Stimulated activated CD8-positive, alpha-beta memory T cell treated with anti-CD3 and anti-CD28 coated beads, Interleukin-12 subunit alpha, Interleukin-12 subunit beta, amount 100 ng/mL, for 4 hours (primary cell): ENCODE data around the gene EDNRA.

Experiments used
- DNase-seq: peaks from one replicate; pipeline ENCODE4 v3.0.0-alpha.2; 2020; ENCODE audit warnings: low read depth

Gene EDNRA

GRCh38 chr4:147542229-147542990, 61.5 kb downstream of the EDNRA start:
- no peak for DNase-seq

- DNase-seq: no peak
These were observed 62.1 kb downstream of the EDNRA start for GRCh38 chr4:147543034-147543433.

DNA sequence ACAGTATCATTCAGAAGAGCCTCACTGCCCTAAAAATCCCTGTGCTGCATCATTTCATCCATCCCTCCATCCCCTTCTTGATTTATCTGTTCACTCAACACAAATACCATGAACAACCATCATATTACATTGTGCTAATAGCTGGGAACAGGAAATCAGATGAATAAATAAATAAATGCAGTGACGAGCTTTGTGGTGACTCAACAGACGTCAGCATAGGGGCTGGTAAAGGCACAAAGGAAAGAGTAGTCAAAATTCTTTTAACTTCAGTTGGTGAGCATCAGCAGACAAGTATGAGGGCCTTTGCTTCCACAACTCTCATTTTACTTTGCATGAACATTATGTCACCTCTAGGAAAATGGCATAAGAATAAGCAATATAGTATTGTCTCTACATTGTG, 65.5 kb downstream of the EDNRA start:
- no peak for DNase-seq

GRCh38 chr4:147547314-147548056, 66.6 kb downstream of the EDNRA start:
- DNase-seq: no peak

GRCh38 chr4:147548256-147548655, 67.4 kb downstream of the EDNRA start:
- no peak for DNase-seq

DNA sequence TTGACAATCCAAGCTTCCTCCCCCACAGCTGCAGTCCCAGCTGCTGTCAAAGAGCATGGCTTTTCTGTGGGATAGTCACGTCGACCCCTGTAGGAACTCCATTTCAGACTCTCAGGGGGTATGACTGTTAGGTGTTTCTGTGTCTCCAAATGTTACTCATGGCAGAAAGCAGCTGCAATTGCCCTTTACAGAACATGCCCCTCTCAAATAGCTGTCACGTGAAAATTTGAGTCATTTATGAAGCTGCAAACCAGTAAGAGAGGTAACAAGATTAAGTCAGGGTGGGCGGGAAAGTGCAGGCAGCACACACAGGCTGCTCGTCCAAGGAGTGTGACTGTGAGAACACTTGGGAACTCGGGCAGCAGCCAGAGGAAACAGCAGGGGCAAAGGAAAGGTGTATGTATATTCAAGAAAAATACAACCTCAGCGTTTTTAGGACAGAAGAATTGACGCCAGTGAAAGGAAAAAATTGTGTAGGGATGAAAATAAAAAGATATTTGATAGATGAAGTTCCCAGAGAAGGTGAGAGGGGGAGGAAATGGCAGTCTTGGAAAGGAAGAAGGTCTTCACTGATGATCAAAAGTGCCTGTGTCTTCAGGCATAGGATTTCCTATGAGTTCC, 69.8 kb downstream of the EDNRA start:
- no peak for DNase-seq

- DNase-seq: no peak
These were observed 79.7 kb downstream of the EDNRA start for GRCh38 chr4:147560625-147561024.

- no peak for DNase-seq
These were observed 85.9 kb downstream of the EDNRA start for GRCh38 chr4:147566762-147567161.

DNA sequence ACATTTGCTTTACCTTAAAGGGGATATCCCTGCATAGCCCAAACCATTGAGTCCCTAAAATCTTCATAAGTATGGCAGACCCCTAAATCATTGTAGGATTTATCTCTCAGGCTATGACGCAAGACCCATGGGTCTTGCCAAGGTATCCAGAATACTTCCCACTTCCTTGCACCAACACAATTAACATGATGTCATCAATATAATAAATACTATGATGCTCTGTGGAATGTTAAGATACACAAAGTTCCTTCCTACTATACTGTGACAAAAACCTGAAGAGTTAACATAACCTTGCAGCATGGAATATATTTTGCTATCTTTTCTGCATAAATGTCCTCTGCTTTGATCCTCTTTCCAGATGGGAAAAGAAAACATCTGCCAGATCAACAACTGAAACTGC, 86.4 kb downstream of the EDNRA start:
- DNase-seq: no peak

GRCh38 chr4:147570616-147571015, 89.7 kb downstream of the EDNRA start:
- DNase-seq: no peak

GRCh38 chr4:147571036-147571770, 90.3 kb downstream of the EDNRA start:
- DNase-seq: no peak

DNA sequence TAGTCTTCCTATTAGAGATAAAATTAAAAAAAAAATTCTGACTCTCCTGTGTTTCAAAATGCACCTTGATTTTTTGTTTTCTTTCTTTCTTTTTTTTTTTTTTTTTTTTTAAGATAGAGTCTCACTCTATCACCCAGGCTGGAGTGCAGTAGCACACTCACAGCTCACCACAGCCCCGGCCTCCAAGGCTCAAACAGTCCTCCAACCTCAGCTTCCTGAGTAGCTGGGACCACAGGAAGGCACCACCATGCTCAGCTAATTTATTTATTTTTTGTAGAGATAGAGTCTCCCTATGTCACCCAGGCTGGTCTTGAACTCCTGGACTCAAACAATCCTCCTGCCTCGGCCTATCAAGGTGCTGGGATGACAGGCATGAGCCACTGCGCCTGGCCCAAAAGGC, 95.2 kb downstream of the EDNRA start:
- no peak for DNase-seq

- no peak for DNase-seq
These were observed 97.2 kb downstream of the EDNRA start for GRCh38 chr4:147578051-147578476.

GRCh38 chr4:147578593-147578992, 97.7 kb downstream of the EDNRA start:
- DNase-seq: no peak

DNA sequence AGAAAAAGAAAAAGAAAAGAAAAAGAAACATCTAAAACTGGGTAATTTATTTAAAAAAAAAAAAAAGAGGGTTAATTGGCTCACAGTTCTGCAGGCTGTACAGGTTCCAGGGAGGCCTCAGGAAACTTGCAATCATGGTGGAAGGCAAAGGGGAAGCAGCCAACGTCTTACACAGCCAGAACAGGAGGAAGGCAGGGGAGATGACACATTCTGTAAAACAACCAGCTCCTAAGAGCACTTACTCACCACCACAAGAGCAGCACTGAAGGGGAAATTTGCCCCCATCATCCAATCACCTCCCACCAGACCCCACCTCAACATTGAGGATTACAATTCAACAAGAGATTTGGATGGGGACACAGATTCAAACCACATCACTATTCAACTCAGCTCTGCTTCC, 99.5 kb downstream of the EDNRA start:
- no peak for DNase-seq

GRCh38 chr4:147581606-147582350, 100.9 kb downstream of the EDNRA start:
- no peak for DNase-seq

DNA sequence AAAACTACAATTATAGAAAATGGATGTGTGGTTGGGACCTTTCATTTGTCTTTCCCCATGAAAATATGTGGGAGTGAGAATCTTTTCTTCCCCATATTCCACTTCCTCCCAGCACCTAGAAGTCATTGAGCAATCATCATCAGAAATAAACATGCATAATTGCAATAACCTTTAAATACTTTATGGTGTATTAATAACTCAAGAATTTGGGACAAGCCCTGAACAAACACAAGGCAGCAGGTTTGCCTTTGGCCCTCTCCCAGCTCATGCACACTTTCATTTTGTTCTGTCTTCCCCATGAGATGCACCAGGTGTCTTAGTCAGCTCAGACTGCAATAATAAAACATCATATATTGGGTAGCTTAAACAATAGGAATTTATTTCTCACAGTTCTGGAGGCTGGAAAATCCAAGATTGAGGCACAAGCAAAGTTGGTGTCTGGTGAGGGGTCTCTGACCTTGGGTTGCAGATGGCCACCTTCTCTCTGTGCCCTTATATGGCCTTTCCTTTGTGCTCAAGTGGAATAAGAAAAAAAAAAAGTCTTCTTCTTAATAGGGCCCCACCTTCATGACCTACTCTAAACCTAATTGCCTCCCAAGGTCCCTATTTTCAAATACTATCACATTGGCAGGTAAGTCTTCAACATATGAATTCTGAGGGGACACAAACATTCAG, 101.6 kb downstream of the EDNRA start:
- no peak for DNase-seq

- no peak for DNase-seq
These were observed 103.0 kb downstream of the EDNRA start for GRCh38 chr4:147583876-147584275.

DNA sequence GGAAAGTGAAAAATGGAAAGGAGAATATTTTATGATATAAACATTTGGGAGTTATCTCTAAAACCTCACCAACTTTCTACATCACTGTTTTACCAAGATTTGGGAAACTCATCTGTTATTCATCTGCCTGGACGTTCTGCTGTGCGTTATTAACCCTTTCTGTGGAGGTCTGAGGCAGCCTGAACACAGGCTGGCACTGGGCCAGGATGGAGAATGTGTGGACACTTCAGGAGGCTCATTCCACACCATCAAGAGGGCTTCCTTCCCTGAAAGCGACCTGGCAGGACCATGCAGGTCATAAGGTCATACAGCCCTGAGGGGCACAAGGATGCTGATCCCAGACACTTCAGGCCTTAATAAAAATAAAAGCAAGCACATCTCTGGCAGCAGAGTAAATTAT, 105.1 kb downstream of the EDNRA start:
- no peak for DNase-seq

DNA sequence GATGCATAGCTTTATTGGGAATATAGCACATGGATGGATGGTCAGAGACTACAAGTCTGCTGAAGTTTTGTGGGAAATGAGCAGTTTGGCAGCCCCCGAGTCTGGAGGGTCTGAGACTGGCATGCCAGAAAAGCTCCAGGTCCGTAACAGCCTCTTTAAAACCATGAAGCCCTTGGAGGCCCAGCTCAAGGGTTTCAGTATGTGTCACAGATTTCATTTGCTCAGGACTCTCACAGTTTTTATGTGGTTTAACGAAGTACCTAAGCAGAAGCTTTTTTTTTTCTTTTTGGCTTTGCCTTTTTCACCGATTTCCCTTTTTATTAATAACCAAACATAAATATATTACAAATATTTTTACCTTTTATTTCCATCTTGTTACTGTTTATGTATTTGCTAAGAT, 105.7 kb downstream of the EDNRA start:
- no peak for DNase-seq

- no peak for DNase-seq
These were observed 106.1 kb downstream of the EDNRA start for GRCh38 chr4:147587041-147587440.
